Calu3 (cell line): ENCODE results near the gene SLC35G6. TPM values are rescaled to one million over a fixed set of nuclear protein-coding genes. Genes with fewer than 3 reads are reported as not detected.

ENCODE experiments used
- BruUV-seq: library from RNA; stranded (reverse); fragments of 400-500 nt; replicated peaks from 2 replicates; lab custom pipeline; 2021; lab: Mats Ljungman, UMichigan
- CTCF ChIA-PET: fragments of 300-600 bp; sonication (Branson Sonifier 250); formaldehyde crosslinking; loops from one replicate; lab custom pipeline; 2022; ENCODE audit warnings: antibody characterized with exemption; lab: Charles Lee
- DNase-seq: peaks from one replicate; pipeline ENCODE4 v3.0.0; 2022
- H3K27ac Mint-ChIP-seq: one replicate; pipeline ENCODE4 v1.8.0; 2022; ENCODE audit warnings: mixed read lengths; ENCODE audit not compliant: unreplicated experiment
- H3K27me3 Mint-ChIP-seq: one replicate; pipeline ENCODE4 v1.8.0; 2022; ENCODE audit warnings: mixed read lengths; ENCODE audit not compliant: unreplicated experiment
- H3K36me3 Mint-ChIP-seq: one replicate; pipeline ENCODE4 v1.8.0; 2022; ENCODE audit warnings: mild to moderate bottlenecking, moderate library complexity, mixed read lengths; ENCODE audit not compliant: insufficient read depth, unreplicated experiment
- H3K4me1 Mint-ChIP-seq: one replicate; pipeline ENCODE4 v1.8.0; 2022; ENCODE audit warnings: mild to moderate bottlenecking, low read depth, mixed read lengths; ENCODE audit not compliant: unreplicated experiment
- H3K4me3 Mint-ChIP-seq: one replicate; pipeline ENCODE4 v1.8.0; 2022; ENCODE audit warnings: mild to moderate bottlenecking, low read depth, moderate library complexity, mixed read lengths; ENCODE audit not compliant: unreplicated experiment
- H3K9me3 Mint-ChIP-seq: one replicate; pipeline ENCODE4 v1.8.0; 2022; ENCODE audit warnings: low read depth, mixed read lengths; ENCODE audit not compliant: unreplicated experiment
- intact Hi-C: fragments of 100-400 bp; cut with micrococcal nuclease; formaldehyde crosslinking; loops from one replicate; pipeline ENCODE4 v1.10.0; 2022; ENCODE audit not compliant: unreplicated experiment
- total RNA-seq: library from RNA; stranded (reverse); gene quantifications from 2 replicates; pipeline ENCODE4 v1.2.3, GENCODE V29; 2022
- TF ChIP-seq, protein P1 (sequence below): fragments of 200-600 bp; IDR thresholded peaks from one replicate; pipeline ENCODE4 v1.8.0; 2022; ENCODE audit warnings: antibody characterized with exemption; ENCODE audit not compliant: unreplicated experiment

SLC35G6 gene
- total RNA-seq, 1 experiment from 2014 or later, result not detected

- Mint-ChIP-seq H3K27ac (peak within 1 kb of the TSS; percentile 72), H3K36me3 (peaks cover 38% of the 10 kb centered on the region), H3K4me1 (peaks cover 7% of the 10 kb centered on the region), H3K4me3 (peak within 1 kb of the TSS; percentile 72), H3K9me3 (no peaks in the 10 kb centered on the region), H3K27me3 (peaks cover 62% of the 10 kb centered on the region)
- intact Hi-C loops, result loop anchor here (5.0 kb wide), 3 partner anchors 38 to 123 kb away; partner anchors contain the start of genes KCTD11, SENP3 and ZBTB4
- BruUV-seq, result no TSS peak
- CTCF ChIA-PET, result no interaction called here
- TF ChIP-seq, protein P1, sequence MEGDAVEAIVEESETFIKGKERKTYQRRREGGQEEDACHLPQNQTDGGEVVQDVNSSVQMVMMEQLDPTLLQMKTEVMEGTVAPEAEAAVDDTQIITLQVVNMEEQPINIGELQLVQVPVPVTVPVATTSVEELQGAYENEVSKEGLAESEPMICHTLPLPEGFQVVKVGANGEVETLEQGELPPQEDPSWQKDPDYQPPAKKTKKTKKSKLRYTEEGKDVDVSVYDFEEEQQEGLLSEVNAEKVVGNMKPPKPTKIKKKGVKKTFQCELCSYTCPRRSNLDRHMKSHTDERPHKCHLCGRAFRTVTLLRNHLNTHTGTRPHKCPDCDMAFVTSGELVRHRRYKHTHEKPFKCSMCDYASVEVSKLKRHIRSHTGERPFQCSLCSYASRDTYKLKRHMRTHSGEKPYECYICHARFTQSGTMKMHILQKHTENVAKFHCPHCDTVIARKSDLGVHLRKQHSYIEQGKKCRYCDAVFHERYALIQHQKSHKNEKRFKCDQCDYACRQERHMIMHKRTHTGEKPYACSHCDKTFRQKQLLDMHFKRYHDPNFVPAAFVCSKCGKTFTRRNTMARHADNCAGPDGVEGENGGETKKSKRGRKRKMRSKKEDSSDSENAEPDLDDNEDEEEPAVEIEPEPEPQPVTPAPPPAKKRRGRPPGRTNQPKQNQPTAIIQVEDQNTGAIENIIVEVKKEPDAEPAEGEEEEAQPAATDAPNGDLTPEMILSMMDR, result no peak
- no peak for DNase-seq
Observed at GRCh38 chr17:7439462-7440112, 41.7 kb upstream of the SLC35G6 start, which contains the start of gene FGF11. FGF11 (plus strand) TSS chr17:7439512; CDS start chr17:7439621, 109 bp downstream.

GRCh38 chr17:7440113-7440833 lies 41.0 kb upstream of the SLC35G6 start:
- Mint-ChIP-seq H3K36me3 (peaks cover 34% of the 10 kb centered on the region), H3K4me3 (peak overlapping the region; percentile 72), H3K27ac (peak overlapping the region; percentile 47), H3K9me3 (no peaks in the 10 kb centered on the region), H3K4me1 (peaks cover 7% of the 10 kb centered on the region), H3K27me3 (peaks cover 62% of the 10 kb centered on the region)
- CTCF ChIA-PET, result no interaction called here
- TF ChIP-seq, protein P1, result no peak
- no TSS peak for BruUV-seq
- intact Hi-C loops, result no loop called here
- peak; percentile 38 for DNase-seq

- Mint-ChIP-seq H3K36me3 (peaks cover 29% of the 10 kb centered on the region), H3K27ac (no peak overlapping the region), H3K4me1 (peaks cover 7% of the 10 kb centered on the region), H3K27me3 (peaks cover 67% of the 10 kb centered on the region), H3K9me3 (no peaks in the 10 kb centered on the region), H3K4me3 (peak overlapping the region; percentile 72)
- TF ChIP-seq, protein P1, result no peak
- DNase-seq, result no peak
- CTCF ChIA-PET, result interaction anchor here (0.6 to 0.7 kb wide), 5 partner anchors 10 to 198 kb away, joined by 3 to 8 read pairs (median 5); partner anchors contain the start of genes GABARAP and NEURL4
- intact Hi-C loops, result no loop called here
- no TSS peak for BruUV-seq
Observed at GRCh38 chr17:7440834-7441195, 40.4 kb upstream of the SLC35G6 start.

GRCh38 chr17:7441266-7441665 lies 40.0 kb upstream of the SLC35G6 start:
- H3K36me3 Mint-ChIP-seq, result peaks cover 25% of the 10 kb centered on the region
- H3K27ac Mint-ChIP-seq, result no peak overlapping the region
- H3K4me1 Mint-ChIP-seq, result peaks cover 7% of the 10 kb centered on the region
- CTCF ChIA-PET, result interaction anchor here (0.6 to 0.7 kb wide), 5 partner anchors 10 to 199 kb away, joined by 3 to 8 read pairs (median 5); partner anchors contain the start of genes GABARAP and NEURL4
- H3K27me3 Mint-ChIP-seq, result peaks cover 72% of the 10 kb centered on the region
- no peak overlapping the region for H3K4me3 Mint-ChIP-seq
- H3K9me3 Mint-ChIP-seq, result no peaks in the 10 kb centered on the region
- TF ChIP-seq, protein P1, result no peak
- intact Hi-C loops, result no loop called here
- no TSS peak for BruUV-seq
- no peak for DNase-seq
